ENCODE data around the gene HSPG2. TPM values are rescaled to one million over a fixed set of nuclear protein-coding genes. Genes with fewer than 3 reads are reported as not detected.

The HSPG2 gene
- total and polyA plus RNA-seq, 8 donors: 150 to 434 (median 196) TPM

- no peak for TF ChIP-seq CTCF (IDR thresholded peaks at IDR 0.05)
- H3K4me1 ChIP-seq: peaks cover 63 to 96% of the 10 kb centered on the region in 2 donors
- H3K27ac ChIP-seq: peak overlapping the region; percentile 65 to 81
- no peaks in the 10 kb centered on the region for H3K36me3 ChIP-seq
- no peaks in the 10 kb centered on the region for H3K27me3 ChIP-seq
- no peak overlapping the region for H3K4me3 ChIP-seq
- intact Hi-C loops (cut with DNase I): no loop called here
- no peaks in the 10 kb centered on the region for H3K9me3 ChIP-seq
- no peak for ATAC-seq
- no peak for DNase-seq
Measured at GRCh38 chr1:21912038-21912758, 24.9 kb downstream of the HSPG2 start.

- TF ChIP-seq CTCF (IDR thresholded peaks at IDR 0.05): no peak
- Histone ChIP-seq H3K27me3 (no peaks in the 10 kb centered on the region), H3K4me1 (peaks cover 71 to 94% of the 10 kb centered on the region in 2 donors), H3K36me3 (no peaks in the 10 kb centered on the region), H3K9me3 (no peaks in the 10 kb centered on the region), H3K4me3 (no peak overlapping the region), H3K27ac (peak overlapping the region; percentile 65 to 81)
- intact Hi-C loops (cut with DNase I): no loop called here
- ATAC-seq (peak; percentile 8), DNase-seq (peak in 1 of 4 donors; percentile 72)
Measured at GRCh38 chr1:21911205-21912001, 25.7 kb downstream of the HSPG2 start.

GRCh38 chr1:21910558-21911204, 26.4 kb downstream of the HSPG2 start:
- no peak for TF ChIP-seq CTCF (IDR thresholded peaks at IDR 0.05)
- Histone ChIP-seq H3K27ac (peak overlapping the region; percentile 65 to 81), H3K4me1 (peaks cover 75 to 96% of the 10 kb centered on the region in 2 donors), H3K4me3 (no peak overlapping the region), H3K36me3 (no peaks in the 10 kb centered on the region), H3K27me3 (no peaks in the 10 kb centered on the region), H3K9me3 (no peaks in the 10 kb centered on the region)
- ATAC-seq (no peak), DNase-seq (no peak)
- intact Hi-C loops (cut with DNase I): no loop called here

GRCh38 chr1:21909787-21910503, 27.2 kb downstream of the HSPG2 start:
- TF ChIP-seq CTCF (IDR thresholded peaks at IDR 0.05): no peak
- intact Hi-C loops (cut with DNase I): no loop called here
- Histone ChIP-seq H3K27ac (peak overlapping the region; percentile 65 to 81), H3K4me1 (peaks cover 68 to 94% of the 10 kb centered on the region in 2 donors), H3K4me3 (no peak overlapping the region), H3K9me3 (no peaks in the 10 kb centered on the region), H3K27me3 (no peaks in the 10 kb centered on the region), H3K36me3 (no peaks in the 10 kb centered on the region)
- peak; percentile 42 for ATAC-seq
- peak in 2 of 4 donors; percentile 68 to 69 for DNase-seq

Measured in left lung (tissue), 10 donors.